K562 (cell line): ENCODE data around the gene MED29. TPM values are rescaled to one million over a fixed set of nuclear protein-coding genes. Genes with fewer than 3 reads are reported as not detected.
A peak's percentile ranks its signal among the peaks of the same experiment; 100 is the strongest.

Experiments used
- CHAMP1 ChIP-seq: fragments of 450-650 bp; IDR thresholded peaks from 2 replicates; pipeline ENCODE4 v1.6.1; 2016; ENCODE audit warnings: mild to moderate bottlenecking
- CHD2 ChIP-seq: IDR thresholded peaks from 2 replicates; pipeline ENCODE4 v1.6.1; 2011; ENCODE audit warnings: low read depth, low read length
- ERF ChIP-seq: fragments of 450-650 bp; formaldehyde crosslinking; IDR thresholded peaks from 2 replicates; pipeline ENCODE4 v1.4.0; 2020; ENCODE audit warnings: mild to moderate bottlenecking, mixed read lengths
- FOXK1 ChIP-seq: sonication (generic); formaldehyde crosslinking; IDR thresholded peaks from 2 replicates; pipeline ENCODE4 v1.8.0; 2022; ENCODE audit warnings: missing genetic modification reagents, mild to moderate bottlenecking, borderline replicate concordance
- FOXK2 ChIP-seq, 2 experiments: fragments of 450-650 bp; IDR thresholded peaks in 1 of 2; conservative IDR thresholded peaks in 1 of 2; 2 replicates each; pipeline ENCODE4 v1.6.1; 2016; ENCODE audit warnings: low read depth in 2 of 2, mild to moderate bottlenecking in 1 of 2
- NUFIP1 ChIP-seq: fragments of 450-650 bp; IDR thresholded peaks from 2 replicates; pipeline ENCODE4 v1.6.1; 2018; ENCODE audit not compliant: partially characterized antibody
- RBM39 ChIP-seq: fragments of 200-400 bp; formaldehyde crosslinking; optimal IDR thresholded peaks from 2 replicates; pipeline ENCODE3; 2018; ENCODE audit warnings: low read depth, low read length
- RUNX1 ChIP-seq: sonication (generic); IDR thresholded peaks from 2 replicates; pipeline ENCODE4 v1.6.1; 2016; ENCODE audit warnings: antibody characterized with exemption, low read depth
- SREBF2 ChIP-seq: sonication (generic); formaldehyde crosslinking; IDR thresholded peaks from 2 replicates; pipeline ENCODE4 v1.4.0; 2020; ENCODE audit warnings: mild to moderate bottlenecking, missing genetic modification reagents
- TGIF2 ChIP-seq: sonication (generic); formaldehyde crosslinking; IDR thresholded peaks from 2 replicates; pipeline ENCODE4 v1.8.1; 2022; ENCODE audit warnings: mild to moderate bottlenecking, missing genetic modification reagents, moderate library complexity
- THRB ChIP-seq: fragments of 450-650 bp; formaldehyde crosslinking; conservative IDR thresholded peaks from 2 replicates; pipeline ENCODE4 v1.4.0; 2022; ENCODE audit warnings: mild to moderate bottlenecking, missing genetic modification characterization
- ZNF561 ChIP-seq: fragments of 450-650 bp; formaldehyde crosslinking; conservative IDR thresholded peaks from 2 replicates; pipeline ENCODE4 v1.4.0; 2020; ENCODE audit warnings: mild to moderate bottlenecking, moderate library complexity
- ZZZ3 ChIP-seq: fragments of 450-650 bp; IDR thresholded peaks from 2 replicates; pipeline ENCODE4 v1.6.1; 2016; ENCODE audit warnings: antibody characterized with exemption, mild to moderate bottlenecking, moderate library complexity
- polyA plus RNA-seq, 8 experiments: library from polyadenylated mRNA; depleted of rRNA in 4 of 8; stranded (reverse) in 5 of 8; unstranded in 3 of 8; fragments of >200 nt; fragmentation: Nextera tagmentation in 2 of 8; fragmentation: Illumina TruSeq in 1 of 8; extraction: Ambion mirVana in 2 of 8; extraction: Trizol in 1 of 8; gene quantifications; 2 replicates each; pipeline versions ENCODE4 v1.2.1 to v1.2.3, GENCODE V29; 2011 to 2014; ENCODE audit warnings: inconsistent platforms in 1 of 8, missing spikeins in 1 of 8
- total RNA-seq, 7 experiments: library from RNA; depleted of rRNA in 6 of 7; stranded (reverse); fragments of >200 nt in 6 of 7; fragmentation: Illumina TruSeq in 2 of 7; extraction: Trizol in 2 of 7; gene quantifications; 2 replicates each; pipeline versions ENCODE4 v1.2.1 to v1.2.3, GENCODE V29; 2011 to 2021; ENCODE audit warnings: low replicate concordance in 1 of 7
- TF ChIP-seq, protein P1 (sequence below): fragments of 250-450 bp; sonication (Bioruptor Pico); IDR thresholded peaks from 2 replicates; pipeline ENCODE4 v1.8.0; 2021; ENCODE audit warnings: moderate library complexity, mild to moderate bottlenecking, inconsistent platforms
- TF ChIP-seq, protein P2 (sequence below): fragments of 450-650 bp; formaldehyde crosslinking; IDR thresholded peaks from 2 replicates; pipeline ENCODE4 v1.4.0; 2020; ENCODE audit warnings: mild to moderate bottlenecking, moderate library complexity
- TF ChIP-seq, protein P3 (sequence below), 2 experiments: fragments of 450-650 bp; IDR thresholded peaks; 2 replicates each; pipeline ENCODE4 v1.6.1; 2016
- TF ChIP-seq, protein P4 (sequence below): fragments of 250-450 bp; sonication (Bioruptor Pico); IDR thresholded peaks from 2 replicates; pipeline ENCODE4 v1.4.0; 2020; ENCODE audit warnings: borderline replicate concordance

The MED29 gene
- total and polyA plus RNA-seq, 9 of the 15 experiments (the other 6 are each of a cell fraction or from before 2014, with no cell fraction given), result 1.8 to 22.6 (median 12.4) TPM

GRCh38 chr19:39406656-39407409 lies 15.7 kb downstream of the MED29 start, which contains the start of gene ZFP36 (continued):
- TF ChIP-seq THRB (peak; percentile 21; the same call in 1 of the 2 replicates), ZNF561 (CRISPR knock-in tag) (no peak), CHAMP1 (no peak), TGIF2 (CRISPR knock-in tag) (no peak), CHD2 (no peak), FOXK1 (CRISPR knock-in tag) (no peak), FOXK2 (conservative IDR thresholded peaks at IDR 0.05 in 1 of 2, IDR thresholded peaks at IDR 0.05 in 1 of 2; ENCODE audit: low read depth in 2 of 2) (no peak), ZZZ3 (no peak), SREBF2 (CRISPR knock-in tag) (no peak), ERF (CRISPR knock-in tag) (0 out of 2 replicates have a peak, but pooled peaks have one; percentile 12), NUFIP1 (no peak), RUNX1 (no peak), RBM39 (no peak)
- TF ChIP-seq, protein P1, sequence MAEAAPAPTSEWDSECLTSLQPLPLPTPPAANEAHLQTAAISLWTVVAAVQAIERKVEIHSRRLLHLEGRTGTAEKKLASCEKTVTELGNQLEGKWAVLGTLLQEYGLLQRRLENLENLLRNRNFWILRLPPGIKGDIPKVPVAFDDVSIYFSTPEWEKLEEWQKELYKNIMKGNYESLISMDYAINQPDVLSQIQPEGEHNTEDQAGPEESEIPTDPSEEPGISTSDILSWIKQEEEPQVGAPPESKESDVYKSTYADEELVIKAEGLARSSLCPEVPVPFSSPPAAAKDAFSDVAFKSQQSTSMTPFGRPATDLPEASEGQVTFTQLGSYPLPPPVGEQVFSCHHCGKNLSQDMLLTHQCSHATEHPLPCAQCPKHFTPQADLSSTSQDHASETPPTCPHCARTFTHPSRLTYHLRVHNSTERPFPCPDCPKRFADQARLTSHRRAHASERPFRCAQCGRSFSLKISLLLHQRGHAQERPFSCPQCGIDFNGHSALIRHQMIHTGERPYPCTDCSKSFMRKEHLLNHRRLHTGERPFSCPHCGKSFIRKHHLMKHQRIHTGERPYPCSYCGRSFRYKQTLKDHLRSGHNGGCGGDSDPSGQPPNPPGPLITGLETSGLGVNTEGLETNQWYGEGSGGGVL (CRISPR knock-in tag), result no peak
- TF ChIP-seq, protein P2, sequence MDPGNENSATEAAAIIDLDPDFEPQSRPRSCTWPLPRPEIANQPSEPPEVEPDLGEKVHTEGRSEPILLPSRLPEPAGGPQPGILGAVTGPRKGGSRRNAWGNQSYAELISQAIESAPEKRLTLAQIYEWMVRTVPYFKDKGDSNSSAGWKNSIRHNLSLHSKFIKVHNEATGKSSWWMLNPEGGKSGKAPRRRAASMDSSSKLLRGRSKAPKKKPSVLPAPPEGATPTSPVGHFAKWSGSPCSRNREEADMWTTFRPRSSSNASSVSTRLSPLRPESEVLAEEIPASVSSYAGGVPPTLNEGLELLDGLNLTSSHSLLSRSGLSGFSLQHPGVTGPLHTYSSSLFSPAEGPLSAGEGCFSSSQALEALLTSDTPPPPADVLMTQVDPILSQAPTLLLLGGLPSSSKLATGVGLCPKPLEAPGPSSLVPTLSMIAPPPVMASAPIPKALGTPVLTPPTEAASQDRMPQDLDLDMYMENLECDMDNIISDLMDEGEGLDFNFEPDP (CRISPR knock-in tag), result no peak
- TF ChIP-seq, protein P3, sequence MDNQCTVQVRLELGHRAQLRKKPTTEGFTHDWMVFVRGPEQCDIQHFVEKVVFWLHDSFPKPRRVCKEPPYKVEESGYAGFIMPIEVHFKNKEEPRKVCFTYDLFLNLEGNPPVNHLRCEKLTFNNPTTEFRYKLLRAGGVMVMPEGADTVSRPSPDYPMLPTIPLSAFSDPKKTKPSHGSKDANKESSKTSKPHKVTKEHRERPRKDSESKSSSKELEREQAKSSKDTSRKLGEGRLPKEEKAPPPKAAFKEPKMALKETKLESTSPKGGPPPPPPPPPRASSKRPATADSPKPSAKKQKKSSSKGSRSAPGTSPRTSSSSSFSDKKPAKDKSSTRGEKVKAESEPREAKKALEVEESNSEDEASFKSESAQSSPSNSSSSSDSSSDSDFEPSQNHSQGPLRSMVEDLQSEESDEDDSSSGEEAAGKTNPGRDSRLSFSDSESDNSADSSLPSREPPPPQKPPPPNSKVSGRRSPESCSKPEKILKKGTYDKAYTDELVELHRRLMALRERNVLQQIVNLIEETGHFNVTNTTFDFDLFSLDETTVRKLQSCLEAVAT (IDR thresholded peaks at IDR 0.05), result peak; percentile 62 to 80; a peak in 2 of 4 replicates
- TF ChIP-seq, protein P4, sequence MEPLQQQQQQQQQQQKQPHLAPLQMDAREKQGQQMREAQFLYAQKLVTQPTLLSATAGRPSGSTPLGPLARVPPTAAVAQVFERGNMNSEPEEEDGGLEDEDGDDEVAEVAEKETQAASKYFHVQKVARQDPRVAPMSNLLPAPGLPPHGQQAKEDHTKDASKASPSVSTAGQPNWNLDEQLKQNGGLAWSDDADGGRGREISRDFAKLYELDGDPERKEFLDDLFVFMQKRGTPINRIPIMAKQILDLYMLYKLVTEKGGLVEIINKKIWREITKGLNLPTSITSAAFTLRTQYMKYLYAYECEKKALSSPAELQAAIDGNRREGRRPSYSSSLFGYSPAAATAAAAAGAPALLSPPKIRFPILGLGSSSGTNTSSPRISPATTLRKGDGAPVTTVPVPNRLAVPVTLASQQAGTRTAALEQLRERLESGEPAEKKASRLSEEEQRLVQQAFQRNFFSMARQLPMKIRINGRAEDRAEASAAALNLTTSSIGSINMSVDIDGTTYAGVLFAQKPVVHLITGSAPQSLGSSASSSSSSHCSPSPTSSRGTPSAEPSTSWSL (CRISPR knock-in tag), result no peak
